GM12878 (cell line): ENCODE results near the gene NCAN. TPM values are rescaled to one million over a fixed set of nuclear protein-coding genes. Genes with fewer than 3 reads are reported as not detected.

Experiments used
- MEF2B ChIP-seq: fragments of 450-650 bp; IDR thresholded peaks from 2 replicates; pipeline ENCODE4 v1.6.1; 2018; ENCODE audit warnings: mild to moderate bottlenecking, moderate library complexity; ENCODE audit not compliant: partially characterized antibody, poor library complexity, severe bottlenecking
- NFXL1 ChIP-seq: fragments of 450-650 bp; IDR thresholded peaks from 2 replicates; pipeline ENCODE4 v1.6.1; 2017; ENCODE audit warnings: antibody characterized with exemption, mild to moderate bottlenecking, borderline replicate concordance
- NFYB ChIP-seq: IDR thresholded peaks from 2 replicates; pipeline ENCODE4 v1.6.1; 2011; ENCODE audit warnings: low read depth, mild to moderate bottlenecking, low read length, improper control_type of control experiment, moderate library complexity; ENCODE audit not compliant: insufficient read depth
- polyA plus RNA-seq, 11 experiments: library from polyadenylated mRNA; depleted of rRNA in 4 of 11; unstranded in 6 of 11; stranded (reverse) in 5 of 11; fragments of >200 nt; fragmentation: Nextera tagmentation in 4 of 11; fragmentation: Illumina TruSeq in 1 of 11; extraction: Ambion mirVana in 4 of 11; extraction: Trizol in 1 of 11; gene quantifications; 1 replicate in 1 of 11; 2 replicates in 10 of 11; pipeline versions ENCODE4 v1.2.1 to v1.2.3, GENCODE V29; 2011 to 2016; ENCODE audit warnings: inconsistent platforms in 2 of 11, missing spikeins in 2 of 11, low read depth in 1 of 11
- total RNA-seq, 4 experiments: library from RNA; depleted of rRNA in 3 of 4; stranded (reverse); fragments of >200 nt in 3 of 4; fragmentation: Illumina TruSeq in 1 of 4; extraction: Trizol in 1 of 4; gene quantifications; 2 replicates each; pipeline versions ENCODE4 v1.2.1 to v1.2.3, GENCODE V29; 2013 to 2021
- TF ChIP-seq, protein P1 (sequence below): IDR thresholded peaks from 2 replicates; pipeline ENCODE4 v1.6.1; 2011; ENCODE audit warnings: low read depth, low read length, improper control_type of control experiment, borderline replicate concordance
- TF ChIP-seq, protein P2 (sequence below): fragments of 150-350 bp; IDR thresholded peaks from 2 replicates; pipeline ENCODE4 v1.6.1; 2016; ENCODE audit warnings: low read depth, low read length
- TF ChIP-seq, protein P3 (sequence below): fragments of 450-650 bp; IDR thresholded peaks from 2 replicates; pipeline ENCODE4 v1.6.1; 2017; ENCODE audit warnings: mild to moderate bottlenecking, moderate library complexity
- TF ChIP-seq, protein P4 (sequence below): IDR thresholded peaks from 2 replicates; pipeline ENCODE4 v1.6.1; 2011; ENCODE audit warnings: mild to moderate bottlenecking, low read depth, low read length, moderate library complexity; ENCODE audit not compliant: insufficient replicate concordance
- TF ChIP-seq, protein P5 (sequence below): fragments of 450-650 bp; formaldehyde crosslinking; IDR thresholded peaks from 2 replicates; pipeline ENCODE4 v1.4.0; 2020; ENCODE audit warnings: mild to moderate bottlenecking, moderate library complexity

The NCAN gene
- total and polyA plus RNA-seq, 10 of the 15 experiments (the other 5 are each of a cell fraction or from before 2014, with no cell fraction given) = 0.02 to 0.34 (median 0.12) TPM; not detected in 1

DNA sequence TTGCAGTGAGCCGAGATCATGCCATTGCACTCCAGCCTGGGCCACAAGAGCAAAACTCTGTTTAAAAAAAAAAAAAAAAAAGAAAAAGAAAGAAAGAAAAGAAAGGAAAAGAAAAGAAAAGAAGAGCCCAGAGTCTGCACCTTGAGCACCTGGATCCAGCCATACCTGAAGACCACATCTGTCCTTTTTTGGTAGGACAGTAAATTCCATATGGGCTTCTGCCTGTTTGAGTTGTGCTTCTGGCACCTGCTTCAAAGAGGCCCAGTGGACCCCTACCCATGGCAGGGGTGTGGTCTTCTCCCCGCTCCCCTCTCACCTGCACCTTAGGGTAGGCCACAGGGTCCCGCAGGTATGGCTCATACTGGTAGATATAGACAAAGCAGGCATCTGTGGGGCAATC lies 55.5 kb downstream of the NCAN start (continued):
- TF ChIP-seq, protein P1, sequence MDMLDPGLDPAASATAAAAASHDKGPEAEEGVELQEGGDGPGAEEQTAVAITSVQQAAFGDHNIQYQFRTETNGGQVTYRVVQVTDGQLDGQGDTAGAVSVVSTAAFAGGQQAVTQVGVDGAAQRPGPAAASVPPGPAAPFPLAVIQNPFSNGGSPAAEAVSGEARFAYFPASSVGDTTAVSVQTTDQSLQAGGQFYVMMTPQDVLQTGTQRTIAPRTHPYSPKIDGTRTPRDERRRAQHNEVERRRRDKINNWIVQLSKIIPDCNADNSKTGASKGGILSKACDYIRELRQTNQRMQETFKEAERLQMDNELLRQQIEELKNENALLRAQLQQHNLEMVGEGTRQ = no peak
- TF ChIP-seq, protein P2, sequence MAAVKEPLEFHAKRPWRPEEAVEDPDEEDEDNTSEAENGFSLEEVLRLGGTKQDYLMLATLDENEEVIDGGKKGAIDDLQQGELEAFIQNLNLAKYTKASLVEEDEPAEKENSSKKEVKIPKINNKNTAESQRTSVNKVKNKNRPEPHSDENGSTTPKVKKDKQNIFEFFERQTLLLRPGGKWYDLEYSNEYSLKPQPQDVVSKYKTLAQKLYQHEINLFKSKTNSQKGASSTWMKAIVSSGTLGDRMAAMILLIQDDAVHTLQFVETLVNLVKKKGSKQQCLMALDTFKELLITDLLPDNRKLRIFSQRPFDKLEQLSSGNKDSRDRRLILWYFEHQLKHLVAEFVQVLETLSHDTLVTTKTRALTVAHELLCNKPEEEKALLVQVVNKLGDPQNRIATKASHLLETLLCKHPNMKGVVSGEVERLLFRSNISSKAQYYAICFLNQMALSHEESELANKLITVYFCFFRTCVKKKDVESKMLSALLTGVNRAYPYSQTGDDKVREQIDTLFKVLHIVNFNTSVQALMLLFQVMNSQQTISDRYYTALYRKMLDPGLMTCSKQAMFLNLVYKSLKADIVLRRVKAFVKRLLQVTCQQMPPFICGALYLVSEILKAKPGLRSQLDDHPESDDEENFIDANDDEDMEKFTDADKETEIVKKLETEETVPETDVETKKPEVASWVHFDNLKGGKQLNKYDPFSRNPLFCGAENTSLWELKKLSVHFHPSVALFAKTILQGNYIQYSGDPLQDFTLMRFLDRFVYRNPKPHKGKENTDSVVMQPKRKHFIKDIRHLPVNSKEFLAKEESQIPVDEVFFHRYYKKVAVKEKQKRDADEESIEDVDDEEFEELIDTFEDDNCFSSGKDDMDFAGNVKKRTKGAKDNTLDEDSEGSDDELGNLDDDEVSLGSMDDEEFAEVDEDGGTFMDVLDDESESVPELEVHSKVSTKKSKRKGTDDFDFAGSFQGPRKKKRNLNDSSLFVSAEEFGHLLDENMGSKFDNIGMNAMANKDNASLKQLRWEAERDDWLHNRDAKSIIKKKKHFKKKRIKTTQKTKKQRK = no peak
- TF ChIP-seq, protein P3, sequence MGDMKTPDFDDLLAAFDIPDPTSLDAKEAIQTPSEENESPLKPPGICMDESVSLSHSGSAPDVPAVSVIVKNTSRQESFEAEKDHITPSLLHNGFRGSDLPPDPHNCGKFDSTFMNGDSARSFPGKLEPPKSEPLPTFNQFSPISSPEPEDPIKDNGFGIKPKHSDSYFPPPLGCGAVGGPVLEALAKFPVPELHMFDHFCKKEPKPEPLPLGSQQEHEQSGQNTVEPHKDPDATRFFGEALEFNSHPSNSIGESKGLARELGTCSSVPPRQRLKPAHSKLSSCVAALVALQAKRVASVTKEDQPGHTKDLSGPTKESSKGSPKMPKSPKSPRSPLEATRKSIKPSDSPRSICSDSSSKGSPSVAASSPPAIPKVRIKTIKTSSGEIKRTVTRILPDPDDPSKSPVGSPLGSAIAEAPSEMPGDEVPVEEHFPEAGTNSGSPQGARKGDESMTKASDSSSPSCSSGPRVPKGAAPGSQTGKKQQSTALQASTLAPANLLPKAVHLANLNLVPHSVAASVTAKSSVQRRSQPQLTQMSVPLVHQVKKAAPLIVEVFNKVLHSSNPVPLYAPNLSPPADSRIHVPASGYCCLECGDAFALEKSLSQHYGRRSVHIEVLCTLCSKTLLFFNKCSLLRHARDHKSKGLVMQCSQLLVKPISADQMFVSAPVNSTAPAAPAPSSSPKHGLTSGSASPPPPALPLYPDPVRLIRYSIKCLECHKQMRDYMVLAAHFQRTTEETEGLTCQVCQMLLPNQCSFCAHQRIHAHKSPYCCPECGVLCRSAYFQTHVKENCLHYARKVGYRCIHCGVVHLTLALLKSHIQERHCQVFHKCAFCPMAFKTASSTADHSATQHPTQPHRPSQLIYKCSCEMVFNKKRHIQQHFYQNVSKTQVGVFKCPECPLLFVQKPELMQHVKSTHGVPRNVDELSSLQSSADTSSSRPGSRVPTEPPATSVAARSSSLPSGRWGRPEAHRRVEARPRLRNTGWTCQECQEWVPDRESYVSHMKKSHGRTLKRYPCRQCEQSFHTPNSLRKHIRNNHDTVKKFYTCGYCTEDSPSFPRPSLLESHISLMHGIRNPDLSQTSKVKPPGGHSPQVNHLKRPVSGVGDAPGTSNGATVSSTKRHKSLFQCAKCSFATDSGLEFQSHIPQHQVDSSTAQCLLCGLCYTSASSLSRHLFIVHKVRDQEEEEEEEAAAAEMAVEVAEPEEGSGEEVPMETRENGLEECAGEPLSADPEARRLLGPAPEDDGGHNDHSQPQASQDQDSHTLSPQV = no peak
- TF ChIP-seq NFXL1 (no peak), MEF2B (no peak), NFYB (no peak)
- TF ChIP-seq, protein P4, sequence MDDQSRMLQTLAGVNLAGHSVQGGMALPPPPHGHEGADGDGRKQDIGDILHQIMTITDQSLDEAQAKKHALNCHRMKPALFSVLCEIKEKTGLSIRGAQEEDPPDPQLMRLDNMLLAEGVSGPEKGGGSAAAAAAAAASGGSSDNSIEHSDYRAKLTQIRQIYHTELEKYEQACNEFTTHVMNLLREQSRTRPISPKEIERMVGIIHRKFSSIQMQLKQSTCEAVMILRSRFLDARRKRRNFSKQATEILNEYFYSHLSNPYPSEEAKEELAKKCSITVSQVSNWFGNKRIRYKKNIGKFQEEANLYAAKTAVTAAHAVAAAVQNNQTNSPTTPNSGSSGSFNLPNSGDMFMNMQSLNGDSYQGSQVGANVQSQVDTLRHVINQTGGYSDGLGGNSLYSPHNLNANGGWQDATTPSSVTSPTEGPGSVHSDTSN = no peak
- TF ChIP-seq, protein P5, sequence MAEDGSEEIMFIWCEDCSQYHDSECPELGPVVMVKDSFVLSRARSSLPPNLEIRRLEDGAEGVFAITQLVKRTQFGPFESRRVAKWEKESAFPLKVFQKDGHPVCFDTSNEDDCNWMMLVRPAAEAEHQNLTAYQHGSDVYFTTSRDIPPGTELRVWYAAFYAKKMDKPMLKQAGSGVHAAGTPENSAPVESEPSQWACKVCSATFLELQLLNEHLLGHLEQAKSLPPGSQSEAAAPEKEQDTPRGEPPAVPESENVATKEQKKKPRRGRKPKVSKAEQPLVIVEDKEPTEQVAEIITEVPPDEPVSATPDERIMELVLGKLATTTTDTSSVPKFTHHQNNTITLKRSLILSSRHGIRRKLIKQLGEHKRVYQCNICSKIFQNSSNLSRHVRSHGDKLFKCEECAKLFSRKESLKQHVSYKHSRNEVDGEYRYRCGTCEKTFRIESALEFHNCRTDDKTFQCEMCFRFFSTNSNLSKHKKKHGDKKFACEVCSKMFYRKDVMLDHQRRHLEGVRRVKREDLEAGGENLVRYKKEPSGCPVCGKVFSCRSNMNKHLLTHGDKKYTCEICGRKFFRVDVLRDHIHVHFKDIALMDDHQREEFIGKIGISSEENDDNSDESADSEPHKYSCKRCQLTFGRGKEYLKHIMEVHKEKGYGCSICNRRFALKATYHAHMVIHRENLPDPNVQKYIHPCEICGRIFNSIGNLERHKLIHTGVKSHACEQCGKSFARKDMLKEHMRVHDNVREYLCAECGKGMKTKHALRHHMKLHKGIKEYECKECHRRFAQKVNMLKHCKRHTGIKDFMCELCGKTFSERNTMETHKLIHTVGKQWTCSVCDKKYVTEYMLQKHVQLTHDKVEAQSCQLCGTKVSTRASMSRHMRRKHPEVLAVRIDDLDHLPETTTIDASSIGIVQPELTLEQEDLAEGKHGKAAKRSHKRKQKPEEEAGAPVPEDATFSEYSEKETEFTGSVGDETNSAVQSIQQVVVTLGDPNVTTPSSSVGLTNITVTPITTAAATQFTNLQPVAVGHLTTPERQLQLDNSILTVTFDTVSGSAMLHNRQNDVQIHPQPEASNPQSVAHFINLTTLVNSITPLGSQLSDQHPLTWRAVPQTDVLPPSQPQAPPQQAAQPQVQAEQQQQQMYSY (CRISPR knock-in tag) = no peak
- TF ChIP-seq, all 136 proteins: peak for 0
